HepG2 (cell line): ENCODE measurements around the gene ZBP1. TPM values are rescaled to one million over a fixed set of nuclear protein-coding genes. Genes with fewer than 3 reads are reported as not detected.

ENCODE experiments used
- HDAC1 ChIP-seq: sonication (generic); formaldehyde crosslinking; IDR thresholded peaks from 2 replicates; pipeline ENCODE4 v1.5.1; 2020; ENCODE audit warnings: mild to moderate bottlenecking, missing genetic modification reagents
- NCOR1 ChIP-seq: fragments of 200-600 bp; sonication (generic); IDR thresholded peaks from 2 replicates; pipeline ENCODE4 v1.7.0; 2017; ENCODE audit warnings: antibody characterized with exemption, low read length, borderline replicate concordance
- PAX8 ChIP-seq: sonication (generic); formaldehyde crosslinking; IDR thresholded peaks from 2 replicates; pipeline ENCODE4 v1.8.0; 2022; ENCODE audit warnings: mild to moderate bottlenecking, missing genetic modification reagents, borderline replicate concordance
- SOX5 ChIP-seq: IDR thresholded peaks from 2 replicates; pipeline ENCODE4 v1.6.1; 2016; ENCODE audit warnings: borderline replicate concordance
- SRSF4 ChIP-seq: fragments of 200-400 bp; formaldehyde crosslinking; IDR thresholded peaks from one replicate; pipeline ENCODE4 v1.6.1; 2018; ENCODE audit warnings: mild to moderate bottlenecking, low read depth, low read length, moderate library complexity; ENCODE audit not compliant: poor library complexity, severe bottlenecking
- ZFP37 ChIP-seq: sonication (generic); formaldehyde crosslinking; IDR thresholded peaks from 2 replicates; pipeline ENCODE4 v1.4.0; 2020; ENCODE audit warnings: missing genetic modification reagents, borderline replicate concordance
- polyA plus RNA-seq, 8 experiments: library from polyadenylated mRNA; depleted of rRNA in 3 of 8; stranded (reverse) in 7 of 8; unstranded in 1 of 8; fragments of >200 nt; fragmentation: Illumina TruSeq in 4 of 8; extraction: Trizol in 4 of 8; gene quantifications; 2 replicates each; pipeline versions ENCODE4 v1.2.1 to v1.2.3, GENCODE V29; 2011 to 2016; ENCODE audit warnings: low read depth in 4 of 8, missing spikeins in 1 of 8, mixed read lengths in 1 of 8; ENCODE audit not compliant: insufficient read depth in 1 of 8
- total RNA-seq, 5 experiments: library from RNA; depleted of rRNA; stranded (reverse); fragments of >200 nt; fragmentation: Illumina TruSeq; extraction: Trizol; gene quantifications; 2 replicates each; pipeline ENCODE4 v1.2.3, GENCODE V29; 2016; ENCODE audit warnings: low read depth in 1 of 5
- TF ChIP-seq, protein P1 (sequence below): sonication (generic); formaldehyde crosslinking; IDR thresholded peaks from 2 replicates; pipeline ENCODE4 v1.4.0; 2020; ENCODE audit warnings: missing genetic modification reagents, mild to moderate bottlenecking, borderline replicate concordance
- TF ChIP-seq, protein P2 (sequence below): IDR thresholded peaks from 2 replicates; pipeline ENCODE4 v1.6.1; 2016; ENCODE audit warnings: mild to moderate bottlenecking
- TF ChIP-seq, protein P3 (sequence below): sonication (generic); formaldehyde crosslinking; IDR thresholded peaks from 2 replicates; pipeline ENCODE4 v1.4.0; 2020; ENCODE audit warnings: mild to moderate bottlenecking, low read depth, missing genetic modification reagents
- TF ChIP-seq, protein P4 (sequence below): sonication (generic); formaldehyde crosslinking; IDR thresholded peaks from 2 replicates; pipeline ENCODE4 v1.8.0; 2022; ENCODE audit warnings: low read depth, missing genetic modification reagents
- TF ChIP-seq, protein P5 (sequence below): sonication (generic); formaldehyde crosslinking; IDR thresholded peaks from 2 replicates; pipeline ENCODE4; 2020; ENCODE audit warnings: missing genetic modification reagents, mild to moderate bottlenecking, borderline replicate concordance
- TF ChIP-seq, protein P6 (sequence below): sonication (generic); formaldehyde crosslinking; IDR thresholded peaks from 2 replicates; pipeline ENCODE4 v1.5.1; 2020; ENCODE audit warnings: mild to moderate bottlenecking, missing genetic modification reagents, borderline replicate concordance

ZBP1 gene
- total and polyA plus RNA-seq, 2 of the 13 experiments (the other 11 are each of a cell fraction or from before 2014, with no cell fraction given): not detected

DNA sequence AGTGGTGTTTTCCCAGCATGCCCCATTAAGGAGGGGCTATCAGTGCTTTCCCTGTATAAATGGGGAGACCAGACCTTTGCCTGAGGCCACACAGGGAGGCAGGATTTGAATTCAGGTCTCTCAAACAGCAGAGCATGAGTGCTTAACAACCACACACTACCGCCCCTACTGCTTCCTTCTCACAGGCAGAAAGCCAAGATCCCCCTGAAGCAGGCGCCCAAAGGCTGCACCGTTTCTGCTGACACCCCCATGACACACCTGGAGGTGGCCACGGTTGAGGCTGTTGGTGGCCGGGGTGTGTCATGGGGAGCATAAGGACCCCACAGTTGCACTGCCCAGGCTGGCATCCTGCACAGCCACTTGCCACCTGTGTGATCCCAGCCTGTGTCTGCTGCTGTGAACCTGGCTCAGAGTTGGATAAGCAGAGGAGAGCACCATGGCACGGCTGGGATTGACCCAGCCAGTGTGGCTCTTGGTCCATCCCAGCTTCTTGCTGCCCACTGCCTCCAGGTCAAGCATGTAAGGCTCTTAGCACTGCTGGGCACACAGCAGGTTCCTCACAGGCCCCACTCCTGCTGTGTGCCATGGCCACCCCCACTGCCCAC is 31.0 kb downstream of the ZBP1 start (continued):
- TF ChIP-seq, protein P1, sequence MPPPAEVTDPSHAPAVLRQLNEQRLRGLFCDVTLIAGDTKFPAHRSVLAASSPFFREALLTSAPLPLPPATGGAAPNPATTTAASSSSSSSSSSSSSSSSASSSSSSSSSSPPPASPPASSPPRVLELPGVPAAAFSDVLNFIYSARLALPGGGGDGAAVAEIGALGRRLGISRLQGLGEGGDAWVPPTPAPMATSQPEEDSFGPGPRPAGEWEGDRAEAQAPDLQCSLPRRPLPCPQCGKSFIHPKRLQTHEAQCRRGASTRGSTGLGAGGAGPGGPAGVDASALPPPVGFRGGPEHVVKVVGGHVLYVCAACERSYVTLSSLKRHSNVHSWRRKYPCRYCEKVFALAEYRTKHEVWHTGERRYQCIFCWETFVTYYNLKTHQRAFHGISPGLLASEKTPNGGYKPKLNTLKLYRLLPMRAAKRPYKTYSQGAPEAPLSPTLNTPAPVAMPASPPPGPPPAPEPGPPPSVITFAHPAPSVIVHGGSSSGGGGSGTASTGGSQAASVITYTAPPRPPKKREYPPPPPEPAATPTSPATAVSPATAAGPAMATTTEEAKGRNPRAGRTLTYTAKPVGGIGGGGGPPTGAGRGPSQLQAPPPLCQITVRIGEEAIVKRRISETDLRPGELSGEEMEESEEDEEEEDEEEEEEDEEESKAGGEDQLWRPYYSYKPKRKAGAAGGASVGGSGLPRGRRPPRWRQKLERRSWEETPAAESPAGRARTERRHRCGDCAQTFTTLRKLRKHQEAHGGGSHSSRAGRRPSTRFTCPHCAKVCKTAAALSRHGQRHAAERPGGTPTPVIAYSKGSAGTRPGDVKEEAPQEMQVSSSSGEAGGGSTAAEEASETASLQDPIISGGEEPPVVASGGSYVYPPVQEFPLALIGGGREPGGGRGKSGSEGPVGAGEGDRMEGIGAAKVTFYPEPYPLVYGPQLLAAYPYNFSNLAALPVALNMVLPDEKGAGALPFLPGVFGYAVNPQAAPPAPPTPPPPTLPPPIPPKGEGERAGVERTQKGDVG (CRISPR knock-in tag): no peak
- TF ChIP-seq, protein P2, sequence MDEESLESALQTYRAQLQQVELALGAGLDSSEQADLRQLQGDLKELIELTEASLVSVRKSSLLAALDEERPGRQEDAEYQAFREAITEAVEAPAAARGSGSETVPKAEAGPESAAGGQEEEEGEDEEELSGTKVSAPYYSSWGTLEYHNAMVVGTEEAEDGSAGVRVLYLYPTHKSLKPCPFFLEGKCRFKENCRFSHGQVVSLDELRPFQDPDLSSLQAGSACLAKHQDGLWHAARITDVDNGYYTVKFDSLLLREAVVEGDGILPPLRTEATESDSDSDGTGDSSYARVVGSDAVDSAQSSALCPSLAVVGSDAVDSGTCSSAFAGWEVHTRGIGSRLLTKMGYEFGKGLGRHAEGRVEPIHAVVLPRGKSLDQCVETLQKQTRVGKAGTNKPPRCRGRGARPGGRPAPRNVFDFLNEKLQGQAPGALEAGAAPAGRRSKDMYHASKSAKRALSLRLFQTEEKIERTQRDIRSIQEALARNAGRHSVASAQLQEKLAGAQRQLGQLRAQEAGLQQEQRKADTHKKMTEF: no peak
- TF ChIP-seq HDAC1 (CRISPR knock-in tag): no peak
- TF ChIP-seq ZFP37 (CRISPR knock-in tag): no peak
- TF ChIP-seq NCOR1: no peak
- TF ChIP-seq, protein P3, sequence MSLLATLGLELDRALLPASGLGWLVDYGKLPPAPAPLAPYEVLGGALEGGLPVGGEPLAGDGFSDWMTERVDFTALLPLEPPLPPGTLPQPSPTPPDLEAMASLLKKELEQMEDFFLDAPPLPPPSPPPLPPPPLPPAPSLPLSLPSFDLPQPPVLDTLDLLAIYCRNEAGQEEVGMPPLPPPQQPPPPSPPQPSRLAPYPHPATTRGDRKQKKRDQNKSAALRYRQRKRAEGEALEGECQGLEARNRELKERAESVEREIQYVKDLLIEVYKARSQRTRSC (CRISPR knock-in tag): no peak
- TF ChIP-seq SOX5 (CRISPR knock-in tag): no peak
- TF ChIP-seq, protein P4, sequence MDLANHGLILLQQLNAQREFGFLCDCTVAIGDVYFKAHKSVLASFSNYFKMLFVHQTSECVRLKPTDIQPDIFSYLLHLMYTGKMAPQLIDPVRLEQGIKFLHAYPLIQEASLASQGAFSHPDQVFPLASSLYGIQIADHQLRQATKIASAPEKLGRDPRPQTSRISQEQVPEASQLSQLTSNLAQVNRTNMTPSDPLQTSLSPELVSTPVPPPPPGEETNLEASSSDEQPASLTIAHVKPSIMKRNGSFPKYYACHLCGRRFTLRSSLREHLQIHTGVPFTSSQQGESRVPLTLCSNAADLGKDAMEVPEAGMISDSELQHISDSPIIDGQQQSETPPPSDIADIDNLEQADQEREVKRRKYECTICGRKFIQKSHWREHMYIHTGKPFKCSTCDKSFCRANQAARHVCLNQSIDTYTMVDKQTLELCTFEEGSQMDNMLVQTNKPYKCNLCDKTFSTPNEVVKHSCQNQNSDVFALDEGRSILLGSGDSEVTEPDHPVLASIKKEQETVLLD (CRISPR knock-in tag): no peak
- TF ChIP-seq SRSF4: no peak
- peak; percentile 29; the same call in 1 of the 2 replicates for TF ChIP-seq PAX8 (CRISPR knock-in tag)
- TF ChIP-seq, protein P5, sequence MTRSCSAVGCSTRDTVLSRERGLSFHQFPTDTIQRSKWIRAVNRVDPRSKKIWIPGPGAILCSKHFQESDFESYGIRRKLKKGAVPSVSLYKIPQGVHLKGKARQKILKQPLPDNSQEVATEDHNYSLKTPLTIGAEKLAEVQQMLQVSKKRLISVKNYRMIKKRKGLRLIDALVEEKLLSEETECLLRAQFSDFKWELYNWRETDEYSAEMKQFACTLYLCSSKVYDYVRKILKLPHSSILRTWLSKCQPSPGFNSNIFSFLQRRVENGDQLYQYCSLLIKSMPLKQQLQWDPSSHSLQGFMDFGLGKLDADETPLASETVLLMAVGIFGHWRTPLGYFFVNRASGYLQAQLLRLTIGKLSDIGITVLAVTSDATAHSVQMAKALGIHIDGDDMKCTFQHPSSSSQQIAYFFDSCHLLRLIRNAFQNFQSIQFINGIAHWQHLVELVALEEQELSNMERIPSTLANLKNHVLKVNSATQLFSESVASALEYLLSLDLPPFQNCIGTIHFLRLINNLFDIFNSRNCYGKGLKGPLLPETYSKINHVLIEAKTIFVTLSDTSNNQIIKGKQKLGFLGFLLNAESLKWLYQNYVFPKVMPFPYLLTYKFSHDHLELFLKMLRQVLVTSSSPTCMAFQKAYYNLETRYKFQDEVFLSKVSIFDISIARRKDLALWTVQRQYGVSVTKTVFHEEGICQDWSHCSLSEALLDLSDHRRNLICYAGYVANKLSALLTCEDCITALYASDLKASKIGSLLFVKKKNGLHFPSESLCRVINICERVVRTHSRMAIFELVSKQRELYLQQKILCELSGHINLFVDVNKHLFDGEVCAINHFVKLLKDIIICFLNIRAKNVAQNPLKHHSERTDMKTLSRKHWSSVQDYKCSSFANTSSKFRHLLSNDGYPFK: peak; percentile 5; the same call in 1 of the 2 replicates
- TF ChIP-seq, protein P6, sequence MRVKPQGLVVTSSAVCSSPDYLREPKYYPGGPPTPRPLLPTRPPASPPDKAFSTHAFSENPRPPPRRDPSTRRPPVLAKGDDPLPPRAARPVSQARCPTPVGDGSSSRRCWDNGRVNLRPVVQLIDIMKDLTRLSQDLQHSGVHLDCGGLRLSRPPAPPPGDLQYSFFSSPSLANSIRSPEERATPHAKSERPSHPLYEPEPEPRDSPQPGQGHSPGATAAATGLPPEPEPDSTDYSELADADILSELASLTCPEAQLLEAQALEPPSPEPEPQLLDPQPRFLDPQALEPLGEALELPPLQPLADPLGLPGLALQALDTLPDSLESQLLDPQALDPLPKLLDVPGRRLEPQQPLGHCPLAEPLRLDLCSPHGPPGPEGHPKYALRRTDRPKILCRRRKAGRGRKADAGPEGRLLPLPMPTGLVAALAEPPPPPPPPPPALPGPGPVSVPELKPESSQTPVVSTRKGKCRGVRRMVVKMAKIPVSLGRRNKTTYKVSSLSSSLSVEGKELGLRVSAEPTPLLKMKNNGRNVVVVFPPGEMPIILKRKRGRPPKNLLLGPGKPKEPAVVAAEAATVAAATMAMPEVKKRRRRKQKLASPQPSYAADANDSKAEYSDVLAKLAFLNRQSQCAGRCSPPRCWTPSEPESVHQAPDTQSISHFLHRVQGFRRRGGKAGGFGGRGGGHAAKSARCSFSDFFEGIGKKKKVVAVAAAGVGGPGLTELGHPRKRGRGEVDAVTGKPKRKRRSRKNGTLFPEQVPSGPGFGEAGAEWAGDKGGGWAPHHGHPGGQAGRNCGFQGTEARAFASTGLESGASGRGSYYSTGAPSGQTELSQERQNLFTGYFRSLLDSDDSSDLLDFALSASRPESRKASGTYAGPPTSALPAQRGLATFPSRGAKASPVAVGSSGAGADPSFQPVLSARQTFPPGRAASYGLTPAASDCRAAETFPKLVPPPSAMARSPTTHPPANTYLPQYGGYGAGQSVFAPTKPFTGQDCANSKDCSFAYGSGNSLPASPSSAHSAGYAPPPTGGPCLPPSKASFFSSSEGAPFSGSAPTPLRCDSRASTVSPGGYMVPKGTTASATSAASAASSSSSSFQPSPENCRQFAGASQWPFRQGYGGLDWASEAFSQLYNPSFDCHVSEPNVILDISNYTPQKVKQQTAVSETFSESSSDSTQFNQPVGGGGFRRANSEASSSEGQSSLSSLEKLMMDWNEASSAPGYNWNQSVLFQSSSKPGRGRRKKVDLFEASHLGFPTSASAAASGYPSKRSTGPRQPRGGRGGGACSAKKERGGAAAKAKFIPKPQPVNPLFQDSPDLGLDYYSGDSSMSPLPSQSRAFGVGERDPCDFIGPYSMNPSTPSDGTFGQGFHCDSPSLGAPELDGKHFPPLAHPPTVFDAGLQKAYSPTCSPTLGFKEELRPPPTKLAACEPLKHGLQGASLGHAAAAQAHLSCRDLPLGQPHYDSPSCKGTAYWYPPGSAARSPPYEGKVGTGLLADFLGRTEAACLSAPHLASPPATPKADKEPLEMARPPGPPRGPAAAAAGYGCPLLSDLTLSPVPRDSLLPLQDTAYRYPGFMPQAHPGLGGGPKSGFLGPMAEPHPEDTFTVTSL (CRISPR knock-in tag): no peak
